Upper lobe of right lung (tissue), 1 donor: ENCODE data around the gene DOCK1. TPM values are rescaled to one million over a fixed set of nuclear protein-coding genes. Genes with fewer than 3 reads are reported as not detected.

Experiments
- ATAC-seq: fragments of 200-7000 bp; cut with Tn5 transposase; one replicate; pipeline ENCODE4 v1.9.1; 2020; ENCODE audit warnings: mild to moderate bottlenecking, moderate library complexity
- DNase-seq: peaks from one replicate; pipeline ENCODE4 v3.0.0-alpha.2; 2020
- H3K27ac ChIP-seq: fragments of 200-600 bp; one replicate; pipeline ENCODE4 v1.8.0; 2022
- H3K27me3 ChIP-seq: fragments of 200-600 bp; one replicate; pipeline ENCODE4 v1.8.0; 2022; ENCODE audit warnings: mild to moderate bottlenecking
- H3K36me3 ChIP-seq: fragments of 200-600 bp; one replicate; pipeline ENCODE4 v1.8.0; 2022
- H3K4me1 ChIP-seq: fragments of 200-600 bp; one replicate; pipeline ENCODE4 v1.8.0; 2022
- H3K4me3 ChIP-seq: fragments of 200-600 bp; one replicate; pipeline ENCODE4 v1.8.0; 2022; ENCODE audit warnings: mild to moderate bottlenecking
- H3K9me3 ChIP-seq: fragments of 200-600 bp; one replicate; pipeline ENCODE4 v1.8.0; 2022
- intact Hi-C: fragments of 100-400 bp; cut with DNase I; formaldehyde crosslinking; loops from one replicate; pipeline ENCODE4 v1.11.0; 2022
- total RNA-seq: library from RNA; stranded (reverse); fragmentation: NEBNext Ultra II Directional; extraction: Animal tissue kit (Norgen Biotek cat#: 25700); gene quantifications from one replicate; pipeline ENCODE4 v1.2.1, GENCODE V29; 2021
- TF ChIP-seq, protein P1 (sequence below): fragments of 200-600 bp; IDR thresholded peaks from one replicate; pipeline ENCODE4 v1.8.0; 2022; ENCODE audit warnings: antibody characterized with exemption
- donor health status: DM: no; HTN: yes; CAD: no; lungs with severe emphysema.

Gene DOCK1
- total RNA-seq, 1 donor from 2014 or later, result 46.4 TPM

DNA sequence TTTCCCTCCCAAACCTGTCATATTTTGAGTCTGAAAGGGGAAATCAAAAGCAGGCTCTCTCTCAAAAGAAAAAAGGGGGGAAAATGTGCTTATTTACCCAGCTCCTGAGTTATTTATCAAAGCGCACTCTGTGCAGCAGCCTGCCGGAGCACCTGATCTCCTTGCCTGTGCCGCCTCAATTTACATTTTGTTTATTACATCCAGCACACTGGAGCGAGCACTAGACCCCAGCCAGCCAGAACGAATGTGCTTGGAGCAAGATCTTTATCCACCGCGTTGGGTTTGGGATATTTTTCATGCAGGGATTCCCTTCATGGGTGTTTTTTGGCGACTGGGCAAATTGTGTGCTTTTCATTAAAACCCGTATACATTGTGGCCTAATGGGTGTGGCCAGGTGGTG, 453.1 kb downstream of the DOCK1 start:
- ATAC-seq, result no peak
- Histone ChIP-seq H3K27me3 (no peaks in the 10 kb centered on the region), H3K36me3 (peaks cover 10% of the 10 kb centered on the region), H3K27ac (no peak overlapping the region), H3K9me3 (no peaks in the 10 kb centered on the region), H3K4me1 (no peaks in the 10 kb centered on the region), H3K4me3 (no peak overlapping the region)
- intact Hi-C loops, result no loop called here
- no peak for DNase-seq
- TF ChIP-seq, protein P1, sequence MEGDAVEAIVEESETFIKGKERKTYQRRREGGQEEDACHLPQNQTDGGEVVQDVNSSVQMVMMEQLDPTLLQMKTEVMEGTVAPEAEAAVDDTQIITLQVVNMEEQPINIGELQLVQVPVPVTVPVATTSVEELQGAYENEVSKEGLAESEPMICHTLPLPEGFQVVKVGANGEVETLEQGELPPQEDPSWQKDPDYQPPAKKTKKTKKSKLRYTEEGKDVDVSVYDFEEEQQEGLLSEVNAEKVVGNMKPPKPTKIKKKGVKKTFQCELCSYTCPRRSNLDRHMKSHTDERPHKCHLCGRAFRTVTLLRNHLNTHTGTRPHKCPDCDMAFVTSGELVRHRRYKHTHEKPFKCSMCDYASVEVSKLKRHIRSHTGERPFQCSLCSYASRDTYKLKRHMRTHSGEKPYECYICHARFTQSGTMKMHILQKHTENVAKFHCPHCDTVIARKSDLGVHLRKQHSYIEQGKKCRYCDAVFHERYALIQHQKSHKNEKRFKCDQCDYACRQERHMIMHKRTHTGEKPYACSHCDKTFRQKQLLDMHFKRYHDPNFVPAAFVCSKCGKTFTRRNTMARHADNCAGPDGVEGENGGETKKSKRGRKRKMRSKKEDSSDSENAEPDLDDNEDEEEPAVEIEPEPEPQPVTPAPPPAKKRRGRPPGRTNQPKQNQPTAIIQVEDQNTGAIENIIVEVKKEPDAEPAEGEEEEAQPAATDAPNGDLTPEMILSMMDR, result no peak

DNA sequence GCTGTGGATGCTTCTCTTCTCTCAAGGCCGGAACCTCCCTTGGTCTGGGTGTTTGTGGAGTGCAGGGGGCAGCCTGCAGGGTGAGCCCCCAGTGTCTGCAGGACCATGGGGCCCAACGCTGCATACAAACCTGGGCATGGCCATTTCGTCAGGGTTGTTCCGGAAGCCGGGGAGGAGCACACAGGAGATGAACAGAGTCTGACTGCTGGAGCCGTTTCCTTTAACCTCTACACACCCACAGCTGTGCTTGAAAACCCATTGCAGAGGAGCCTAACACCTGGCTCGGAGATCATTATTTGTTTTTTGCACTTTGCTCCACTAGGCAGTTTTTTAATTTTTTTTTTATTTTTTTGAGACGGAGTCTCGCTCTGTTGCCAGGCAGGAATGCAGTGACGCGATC, 458.8 kb downstream of the DOCK1 start:
- TF ChIP-seq, protein P1, result no peak

DNA sequence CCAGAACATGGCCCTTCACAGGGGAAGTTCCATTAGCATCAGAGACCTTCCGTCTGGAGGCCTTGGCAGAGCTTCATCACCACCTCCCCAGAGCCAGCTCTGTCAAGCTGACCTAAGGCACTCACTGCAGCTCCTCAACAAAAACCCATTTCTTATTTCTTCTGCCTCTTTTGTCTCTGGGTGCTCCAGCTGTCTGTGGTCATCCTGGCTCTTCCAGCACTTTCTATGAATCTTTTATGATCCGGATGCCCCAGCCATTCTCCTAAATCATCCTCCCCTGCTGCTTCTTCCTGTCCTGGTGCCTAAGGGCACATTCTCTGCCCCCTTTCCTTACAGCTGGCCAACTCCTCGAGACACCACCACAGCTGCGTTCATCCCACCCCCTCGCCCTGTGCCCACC, 462.9 kb downstream of the DOCK1 start:
- TF ChIP-seq, protein P1, result no peak
- Histone ChIP-seq H3K4me1 (no peaks in the 10 kb centered on the region), H3K36me3 (peaks cover 7% of the 10 kb centered on the region), H3K27me3 (no peaks in the 10 kb centered on the region), H3K9me3 (no peaks in the 10 kb centered on the region), H3K27ac (no peak overlapping the region), H3K4me3 (no peak overlapping the region)
- ATAC-seq (no peak), DNase-seq (no peak)
- intact Hi-C loops, result no loop called here

More for the DNA sequence above, 458.8 kb downstream of the DOCK1 start:
- peaks cover 14% of the 10 kb centered on the region for H3K36me3 ChIP-seq
- H3K9me3 ChIP-seq, result no peaks in the 10 kb centered on the region
- H3K4me1 ChIP-seq, result no peaks in the 10 kb centered on the region
- intact Hi-C loops, result no loop called here
- H3K27ac ChIP-seq, result no peak overlapping the region
- H3K27me3 ChIP-seq, result no peaks in the 10 kb centered on the region
- no peak for ATAC-seq
- no peak for DNase-seq
- H3K4me3 ChIP-seq, result no peak overlapping the region

DNA sequence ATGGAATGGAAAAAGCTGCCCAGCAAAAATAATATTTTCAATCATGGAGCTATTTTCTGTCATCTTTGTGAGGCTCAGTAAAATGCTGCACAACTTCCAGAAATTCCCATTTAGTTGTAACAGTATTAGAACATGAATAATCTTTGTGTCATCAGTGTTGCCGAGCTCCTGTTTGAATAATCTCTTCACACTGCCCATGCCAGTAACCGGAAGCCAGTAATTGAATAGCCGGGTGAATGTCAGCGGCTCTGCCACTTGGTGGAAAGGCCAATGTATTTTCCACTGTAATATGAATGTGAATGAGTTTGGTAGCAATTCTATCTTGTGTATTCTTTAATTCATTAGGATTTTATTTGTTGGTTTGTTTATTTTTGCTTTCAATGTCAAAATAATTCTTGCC, 463.7 kb downstream of the DOCK1 start:
- Histone ChIP-seq H3K9me3 (no peaks in the 10 kb centered on the region), H3K36me3 (peaks cover 2% of the 10 kb centered on the region), H3K27ac (no peak overlapping the region), H3K4me1 (no peaks in the 10 kb centered on the region), H3K27me3 (no peaks in the 10 kb centered on the region), H3K4me3 (no peak overlapping the region)
- ATAC-seq (no peak), DNase-seq (no peak)
- intact Hi-C loops, result no loop called here
- TF ChIP-seq, protein P1, result no peak

DNA sequence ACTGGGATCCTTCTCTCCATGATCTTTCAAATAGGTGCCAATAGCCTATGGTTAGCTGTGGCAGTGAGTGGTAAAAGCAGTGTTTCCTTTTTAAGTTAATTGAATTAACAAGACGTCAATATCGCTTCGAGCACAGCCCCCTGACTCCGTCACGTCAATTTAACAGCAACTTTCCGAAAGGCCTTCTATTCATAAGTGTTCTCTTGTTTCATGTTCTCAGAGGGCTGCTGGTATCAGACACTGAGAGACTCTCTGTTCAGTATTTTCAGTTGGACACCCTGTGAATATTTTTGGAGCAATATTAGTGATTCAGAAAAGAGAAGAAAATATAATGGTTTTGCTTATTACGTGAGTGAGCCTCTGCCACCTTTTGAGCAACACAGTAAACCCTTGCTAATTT, 465.4 kb downstream of the DOCK1 start:
- no peaks in the 10 kb centered on the region for H3K9me3 ChIP-seq
- H3K4me1 ChIP-seq, result no peaks in the 10 kb centered on the region
- TF ChIP-seq, protein P1, result no peak
- intact Hi-C loops, result no loop called here
- no peak for ATAC-seq
- H3K4me3 ChIP-seq, result no peak overlapping the region
- H3K27me3 ChIP-seq, result no peaks in the 10 kb centered on the region
- no peak overlapping the region for H3K27ac ChIP-seq
- DNase-seq, result no peak
- peaks cover 15% of the 10 kb centered on the region for H3K36me3 ChIP-seq

DNA sequence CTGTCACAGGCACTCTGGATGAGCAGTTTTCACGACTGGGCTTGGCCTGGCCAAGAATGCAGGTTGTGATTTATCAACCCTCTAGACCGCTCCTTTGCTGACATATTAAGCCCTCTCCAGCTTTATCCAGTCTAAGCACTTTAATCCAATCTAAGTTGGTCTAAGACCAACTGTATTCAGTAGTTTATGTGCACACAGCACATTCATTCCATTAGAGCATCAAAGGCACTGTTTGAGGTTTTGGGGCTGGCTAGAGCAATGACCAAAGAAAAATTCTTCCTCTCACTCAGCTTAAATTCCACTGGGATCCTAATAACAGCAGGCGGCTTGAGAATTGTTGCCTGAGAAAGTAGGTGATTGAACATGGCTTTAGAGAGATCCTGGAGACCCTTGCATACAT, 467.1 kb downstream of the DOCK1 start:
- ATAC-seq (no peak), DNase-seq (no peak)
- H3K9me3 ChIP-seq, result no peaks in the 10 kb centered on the region
- intact Hi-C loops, result no loop called here
- no peaks in the 10 kb centered on the region for H3K4me1 ChIP-seq
- no peaks in the 10 kb centered on the region for H3K27me3 ChIP-seq
- H3K27ac ChIP-seq, result no peak overlapping the region
- peaks cover 21% of the 10 kb centered on the region for H3K36me3 ChIP-seq
- H3K4me3 ChIP-seq, result no peak overlapping the region
- TF ChIP-seq, protein P1, result no peak
